NCI-H748 (cell line): Measurements from ENCODE around the gene EDN1.
"Not testable (repeated sequence)": the region's sequence is repeated elsewhere in the genome, so short reads cannot be mapped to it uniquely, and the experiment has no call there.

Experiments
- DNase-seq: peaks from one replicate; lab custom pipeline; 2025; ENCODE audit not compliant: unreplicated experiment; lab: John Stamatoyannopoulos, UW

Gene EDN1

GRCh38 chr6:12324099-12324498 is 33.9 kb downstream of the EDN1 start:
- DNase-seq, result no peak

GRCh38 chr6:12324748-12325147 is 34.6 kb downstream of the EDN1 start:
- no peak for DNase-seq

DNA sequence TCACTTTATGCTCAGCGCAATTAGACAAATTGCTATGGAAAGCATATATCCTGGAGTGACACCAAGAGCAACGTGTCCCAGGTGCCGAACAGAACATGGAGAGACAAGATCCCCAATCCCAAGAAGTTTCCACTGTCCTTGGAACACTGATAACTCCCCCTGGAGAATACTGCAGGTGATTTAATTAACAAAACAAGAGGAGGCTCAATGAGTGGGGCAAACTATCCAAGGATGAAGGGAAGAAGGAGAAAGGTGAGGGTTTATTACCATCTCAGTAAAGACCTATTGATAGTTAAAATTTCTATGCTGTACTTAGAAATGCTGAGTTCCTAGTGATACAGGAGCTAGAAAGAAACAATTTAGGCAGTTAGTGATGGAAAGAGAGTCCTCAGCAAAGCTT is 35.7 kb downstream of the EDN1 start:
- DNase-seq, result no peak

DNA sequence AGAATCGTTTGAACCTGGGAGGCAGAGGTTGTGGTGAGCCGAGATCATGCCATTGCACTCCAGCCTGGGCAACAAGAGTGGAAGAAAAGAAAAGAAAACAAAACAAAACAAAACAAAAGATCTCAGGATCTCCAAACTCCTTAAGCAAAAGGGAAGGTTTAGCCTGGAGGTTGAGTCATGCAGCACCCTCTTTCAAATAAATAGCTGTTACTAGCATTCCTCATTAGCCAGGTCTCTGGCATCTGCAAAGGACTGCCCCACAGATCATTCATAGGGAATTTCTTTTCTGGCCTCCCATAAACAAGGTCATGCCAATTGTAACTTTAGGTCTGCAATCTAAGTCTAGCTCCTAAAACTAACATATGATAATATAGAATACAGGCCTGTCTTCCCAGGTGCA is 37.2 kb downstream of the EDN1 start:
- DNase-seq, result no peak

DNA sequence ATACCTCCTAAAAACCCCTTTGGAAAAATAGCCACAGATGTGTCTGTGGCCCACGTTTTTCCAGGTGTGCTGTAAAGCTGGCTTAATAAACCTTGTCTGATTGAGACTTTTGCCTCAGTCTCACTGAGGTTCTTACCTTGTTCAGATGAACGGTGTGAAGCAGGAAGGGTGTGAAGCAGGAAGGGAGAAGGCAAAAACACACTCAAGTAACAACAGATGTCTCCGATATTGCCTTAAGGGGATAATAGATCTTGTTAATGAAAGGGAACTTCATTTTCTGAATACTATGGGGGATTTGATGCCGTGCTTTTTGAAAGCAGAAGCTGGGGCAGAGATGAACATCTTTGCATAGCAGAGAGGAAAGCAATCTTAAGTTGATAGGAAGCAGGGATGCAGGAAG is 37.8 kb downstream of the EDN1 start:
- no peak for DNase-seq

- DNase-seq, result no peak
Measured at GRCh38 chr6:12328701-12329100, 38.5 kb downstream of the EDN1 start.

GRCh38 chr6:12331474-12331873 is 41.3 kb downstream of the EDN1 start:
- DNase-seq, result no peak

- no peak for DNase-seq
Measured at GRCh38 chr6:12331951-12332749, 42.0 kb downstream of the EDN1 start.

- DNase-seq, result not testable (repeated sequence)
Measured at GRCh38 chr6:12332750-12333079, 42.6 kb downstream of the EDN1 start.

GRCh38 chr6:12333128-12333527 is 43.0 kb downstream of the EDN1 start:
- DNase-seq, result no peak

DNA sequence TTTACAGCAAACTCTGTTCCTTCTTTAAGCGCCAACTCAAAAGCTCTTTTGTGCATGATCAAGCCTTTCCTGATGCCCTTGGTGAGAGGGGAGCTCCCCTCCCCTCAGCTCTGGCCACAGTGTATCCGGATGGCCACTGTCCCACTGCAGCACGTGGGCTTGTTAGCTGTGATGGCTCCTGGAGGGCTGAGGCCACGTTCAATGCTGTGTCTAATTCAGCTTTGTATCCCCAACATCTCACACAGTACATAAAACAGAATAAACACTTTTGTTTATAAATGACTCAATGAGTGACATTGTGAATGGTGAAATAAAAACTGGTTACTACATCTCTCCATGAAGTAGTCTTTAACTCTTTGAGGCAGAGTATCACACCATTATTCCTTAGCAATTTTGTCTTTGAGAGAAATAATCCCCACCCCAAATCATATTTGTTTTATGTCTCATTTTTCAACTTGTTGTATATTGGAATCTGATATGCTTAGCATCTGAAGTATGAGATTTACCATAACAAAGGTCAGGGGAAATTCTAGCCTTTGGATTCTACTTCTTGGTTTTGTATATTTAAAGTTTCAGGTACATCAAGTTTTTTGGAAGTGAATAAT is 44.5 kb downstream of the EDN1 start:
- DNase-seq, result no peak

DNA sequence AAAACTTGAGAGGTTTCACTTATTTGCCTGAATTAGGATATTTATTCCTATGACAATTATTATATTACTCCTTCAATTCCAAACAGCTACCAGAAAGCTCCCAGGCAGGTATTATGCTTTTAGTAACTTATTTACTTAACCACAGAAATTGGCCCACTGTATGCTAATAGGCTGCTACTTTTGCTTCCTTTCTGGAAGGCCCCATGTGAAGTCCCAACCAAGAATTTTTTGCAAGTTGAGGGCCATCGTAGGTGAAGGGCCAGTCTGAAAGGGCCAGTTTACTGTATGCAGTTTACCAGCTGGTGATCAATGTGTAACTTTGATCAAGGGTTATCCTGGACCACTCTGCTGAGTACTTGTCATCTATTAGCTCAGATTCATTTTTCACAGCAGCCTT is 45.0 kb downstream of the EDN1 start:
- DNase-seq, result no peak

GRCh38 chr6:12335717-12336116 is 45.6 kb downstream of the EDN1 start:
- DNase-seq, result no peak

DNA sequence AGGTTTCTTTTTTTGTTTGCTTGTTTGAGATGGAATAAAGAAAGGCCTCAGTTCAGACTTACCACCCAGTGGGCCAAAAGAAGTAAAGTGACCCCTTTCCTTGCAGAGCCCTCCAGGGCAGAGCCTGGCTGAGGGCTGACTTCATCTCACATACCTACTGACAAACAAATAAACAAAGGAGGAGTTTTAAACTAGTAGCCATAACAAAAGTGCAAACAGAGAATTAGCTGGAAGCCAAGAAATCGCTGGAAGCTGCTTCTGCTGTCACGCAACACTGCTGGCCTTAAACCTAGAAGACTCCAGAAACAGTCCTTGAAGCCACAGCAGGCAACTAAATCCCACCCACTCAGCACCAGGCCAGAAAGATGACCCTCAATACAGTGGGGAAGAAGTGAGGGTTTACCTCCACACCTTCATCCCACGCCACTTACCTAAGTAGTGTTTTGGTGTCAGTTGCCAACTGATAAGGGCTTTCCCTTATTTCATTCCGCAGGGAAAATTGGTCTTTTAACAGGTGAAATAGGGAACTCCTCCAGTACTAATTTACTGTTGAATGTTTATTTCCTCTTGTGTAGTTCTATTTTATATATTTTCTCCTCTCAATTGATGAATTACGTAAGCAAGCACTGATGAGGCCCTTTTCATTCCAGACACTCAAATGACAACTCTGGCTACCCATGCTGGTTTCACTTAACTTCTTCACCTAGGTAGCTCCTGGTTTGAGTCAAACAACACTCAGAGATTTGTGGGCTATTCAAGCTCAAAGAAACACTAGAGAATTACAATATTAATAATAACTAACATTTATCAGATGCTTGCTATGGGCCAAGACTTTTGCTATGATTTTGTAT is 46.2 kb downstream of the EDN1 start:
- DNase-seq, result no peak

- DNase-seq, result no peak
Measured at GRCh38 chr6:12339022-12339421, 48.9 kb downstream of the EDN1 start.

GRCh38 chr6:12339808-12340487 is 49.8 kb downstream of the EDN1 start:
- no peak for DNase-seq

GRCh38 chr6:12340488-12340818 is 50.3 kb downstream of the EDN1 start:
- DNase-seq, result no peak

DNA sequence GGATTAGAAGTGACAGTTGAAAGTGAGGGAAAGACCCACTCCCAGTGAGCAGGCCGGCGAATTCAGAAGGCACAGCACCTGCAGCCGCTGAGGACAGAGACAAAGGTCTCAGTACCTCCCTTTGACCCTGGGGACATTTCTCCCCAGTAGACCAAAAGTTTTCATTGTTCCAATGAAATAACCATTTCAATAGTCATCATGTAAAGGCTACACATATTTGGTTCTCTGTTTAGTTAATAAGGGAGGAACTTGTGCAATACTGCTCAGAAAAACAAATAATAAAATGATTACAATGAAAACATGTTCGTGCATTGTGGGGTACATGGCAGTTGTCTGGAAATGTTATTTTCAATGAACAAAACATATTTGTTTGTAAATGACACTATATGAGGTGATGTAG is 52.5 kb downstream of the EDN1 start:
- no peak for DNase-seq

GRCh38 chr6:12343122-12343439 is 52.9 kb downstream of the EDN1 start:
- DNase-seq, result no peak

DNA sequence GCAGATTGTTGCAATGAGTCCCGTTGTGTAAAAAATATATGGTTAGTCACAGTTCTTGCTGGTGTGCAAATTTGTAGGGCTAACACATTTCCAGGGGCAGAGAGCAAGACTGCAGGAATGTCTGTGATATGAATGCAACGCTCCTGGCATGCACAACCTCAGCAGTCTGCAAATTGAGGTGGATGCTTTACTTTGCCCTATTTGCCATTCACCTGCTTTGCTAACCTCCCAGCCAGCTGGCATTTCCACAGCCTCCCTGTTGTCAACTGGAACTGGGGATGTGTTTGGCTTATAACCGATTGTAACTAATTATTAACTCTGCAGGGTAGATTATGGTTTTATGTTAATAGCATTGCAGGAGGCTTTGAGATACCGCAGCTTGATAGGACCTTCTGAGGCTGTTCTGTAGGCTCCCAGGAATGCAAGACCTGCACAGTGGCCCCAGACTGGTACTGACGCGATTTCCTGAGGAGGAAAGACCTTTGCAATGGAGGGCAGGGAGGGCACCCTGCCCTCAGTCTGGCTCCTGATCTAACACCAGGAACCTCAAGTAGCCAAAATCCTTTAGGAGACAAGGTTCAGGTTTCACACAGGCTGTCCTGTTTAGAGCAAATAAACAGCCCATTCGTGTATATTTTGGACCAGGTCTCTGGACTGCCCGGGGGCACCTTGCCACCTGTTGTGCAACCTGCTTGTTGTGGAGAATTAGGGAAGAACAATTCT is 53.4 kb downstream of the EDN1 start:
- DNase-seq, result no peak

GRCh38 chr6:12344296-12344695 is 54.1 kb downstream of the EDN1 start:
- no peak for DNase-seq
